HepG2 (cell line): ENCODE results near the gene TXN2. TPM values are rescaled to one million over a fixed set of nuclear protein-coding genes. Genes with fewer than 3 reads are reported as not detected.

Experiments
- ATAC-seq: fragments of 200-7000 bp; cut with Tn5 transposase; 3 replicates; pipeline ENCODE4 v1.9.1; 2020; ENCODE audit warnings: mild to moderate bottlenecking, moderate library complexity
- BruUV-seq: library from RNA; stranded (reverse); fragments of 400-500 nt; replicated peaks from 2 replicates; lab custom pipeline; 2021; lab: Mats Ljungman, UMichigan
- CTCF ChIA-PET: fragments of 300-600 bp; formaldehyde crosslinking; extraction: SDS; loops from one replicate; lab custom pipeline; 2021; ENCODE audit warnings: low total read pairs, inconsistent platforms, low intra/inter-chr PET ratio; lab: Yijun Ruan, JAX
- POLR2A ChIA-PET: fragments of 350-600 bp; sonication (Branson Sonifier 250); formaldehyde crosslinking; loops from one replicate; lab custom pipeline; 2020; ENCODE audit warnings: antibody characterized with exemption, inconsistent platforms; lab: Yijun Ruan, JAX
- DNase-seq: peaks from one replicate; pipeline ENCODE4 v3.0.0-alpha.2; 2015; ENCODE audit warnings: low spot score
- FAIRE-seq: peaks from 3 replicates; lab custom pipeline; 2011; peaks lifted over from hg19 to GRCh38; lab: Jason Lieb, UNC
- H2AFZ ChIP-seq: one replicate; pipeline ENCODE4 v1.6.1; 2011; ENCODE audit warnings: low read length, inconsistent platforms
- H3K27ac ChIP-seq: fragments of 300-600 bp; 3 replicates; pipeline ENCODE4 v1.8.0; 2011; ENCODE audit warnings: mixed run types, mild to moderate bottlenecking, mixed read lengths, low read length, inconsistent platforms; ENCODE audit not compliant: insufficient read depth; ENCODE audit errors: extremely low read length
- H3K27me3 ChIP-seq, 2 experiments: fragments of 200-600 bp in 1 of 2; 2 replicates in 1 of 2; 3 replicates in 1 of 2; pipeline versions ENCODE4 v1.6.0 to v1.8.0; 2011; ENCODE audit warnings: low read length in 2 of 2, mild to moderate bottlenecking in 2 of 2, moderate library complexity in 2 of 2, inconsistent platforms in 1 of 2; ENCODE audit not compliant: insufficient read depth in 2 of 2, control insufficient read depth in 1 of 2
- H3K36me3 ChIP-seq, 2 experiments: fragments of 200-600 bp in 1 of 2; replicated peaks in 1 of 2; 2 replicates in 1 of 2; 3 replicates in 1 of 2; pipeline versions ENCODE4 v1.5.1 to v1.8.0; 2011; ENCODE audit warnings: low read length in 2 of 2, inconsistent platforms in 1 of 2; ENCODE audit not compliant: insufficient read depth in 2 of 2, control insufficient read depth in 1 of 2
- H3K4me1 ChIP-seq: 2 replicates; pipeline ENCODE4 v1.5.1; 2012; ENCODE audit warnings: low read length, inconsistent platforms; ENCODE audit not compliant: insufficient read depth
- H3K4me2 ChIP-seq: 2 replicates; pipeline ENCODE4 v1.6.0; 2011; ENCODE audit warnings: low read depth, low read length, inconsistent platforms
- H3K4me3 ChIP-seq, 3 experiments: fragments of 200-600 bp in 1 of 3; sonication (generic), shearing (Covaris generic) in 1 of 3; replicated peaks in 1 of 3; 2 replicates each; pipeline ENCODE4 v1.5.1; 2011 to 2016; ENCODE audit warnings: low read length in 3 of 3, inconsistent platforms in 2 of 3, low read depth in 2 of 3, mild to moderate bottlenecking in 2 of 3, control low read depth in 1 of 3, mixed read lengths in 1 of 3; ENCODE audit not compliant: insufficient read depth in 1 of 3
- H3K79me2 ChIP-seq: one replicate; pipeline ENCODE4 v1.6.1; 2011; ENCODE audit warnings: low read length, inconsistent platforms; ENCODE audit not compliant: insufficient read depth
- H3K9ac ChIP-seq: 2 replicates; pipeline ENCODE4 v1.6.0; 2011; ENCODE audit warnings: mild to moderate bottlenecking, low read depth, low read length, inconsistent platforms; ENCODE audit not compliant: insufficient read depth
- H3K9me3 ChIP-seq: 2 replicates; pipeline ENCODE4 v1.5.1; 2012; ENCODE audit warnings: mild to moderate bottlenecking, low read length
- H4K20me1 ChIP-seq: 2 replicates; pipeline ENCODE4 v1.6.0; 2011; ENCODE audit warnings: inconsistent platforms, mild to moderate bottlenecking, low read length, moderate library complexity; ENCODE audit not compliant: insufficient read depth
- GLI4 ChIP-seq: sonication (generic); formaldehyde crosslinking; IDR thresholded peaks from 2 replicates; pipeline ENCODE4 v1.5.1; 2020; ENCODE audit warnings: missing genetic modification reagents, mild to moderate bottlenecking, moderate library complexity, borderline replicate concordance
- GPN1 ChIP-seq: sonication (generic); formaldehyde crosslinking; IDR thresholded peaks from 2 replicates; pipeline ENCODE4 v1.5.1; 2020; ENCODE audit warnings: missing genetic modification reagents, borderline replicate concordance
- KLF11 ChIP-seq: IDR thresholded peaks from 2 replicates; pipeline ENCODE4 v1.6.1; 2016; ENCODE audit warnings: missing compliant biosample characterization
- KLF15 ChIP-seq: sonication (generic); formaldehyde crosslinking; IDR thresholded peaks from 2 replicates; pipeline ENCODE4 v1.8.1; 2023; ENCODE audit warnings: borderline replicate concordance, mild to moderate bottlenecking, inconsistent platforms, missing genetic modification reagents, mixed read lengths
- POLR2AphosphoS5 ChIP-seq: IDR thresholded peaks from 2 replicates; pipeline ENCODE4 v1.6.1; 2012; ENCODE audit warnings: low read depth, low read length
- TEAD3 ChIP-seq: optimal IDR thresholded peaks from 2 replicates; pipeline ENCODE3; 2016; ENCODE audit warnings: borderline replicate concordance
- ZMYM4 ChIP-seq: sonication (generic); formaldehyde crosslinking; IDR thresholded peaks from 2 replicates; pipeline ENCODE4 v1.8.1; 2023; ENCODE audit warnings: mild to moderate bottlenecking, missing genetic modification reagents
- ZNF207 ChIP-seq: fragments of 450-650 bp; IDR thresholded peaks from 2 replicates; pipeline ENCODE4 v1.6.1; 2016; ENCODE audit warnings: antibody characterized with exemption, borderline replicate concordance
- WGBS: methylation state at CpG from one replicate; pipeline ENCODE4 v1.1.6; 2017; ENCODE audit warnings: low lambda C conversion rate; 5-methylcytosine and 5-hydroxymethylcytosine counted together
- in situ Hi-C: cut with HindIII; loops from 2 replicates; pipeline ENCODE4 v1.10.0; 2017; ENCODE audit warnings: low pct_unique_long_range_greater_than_20kb; ENCODE audit not compliant: extremely low pct_ligation_motif_present
- intact Hi-C: fragments of 100-400 bp; cut with micrococcal nuclease; formaldehyde crosslinking; loops from one replicate; pipeline ENCODE4 v1.10.0; 2022; ENCODE audit not compliant: unreplicated experiment
- polyA plus RNA-seq, 8 experiments: library from polyadenylated mRNA; depleted of rRNA in 3 of 8; stranded (reverse) in 7 of 8; unstranded in 1 of 8; fragments of >200 nt; fragmentation: Illumina TruSeq in 4 of 8; extraction: Trizol in 4 of 8; gene quantifications; 2 replicates each; pipeline versions ENCODE4 v1.2.1 to v1.2.3, GENCODE V29; 2011 to 2016; ENCODE audit warnings: low read depth in 4 of 8, missing spikeins in 1 of 8, mixed read lengths in 1 of 8; ENCODE audit not compliant: insufficient read depth in 1 of 8
- total RNA-seq, 5 experiments: library from RNA; depleted of rRNA; stranded (reverse); fragments of >200 nt; fragmentation: Illumina TruSeq; extraction: Trizol; gene quantifications; 2 replicates each; pipeline ENCODE4 v1.2.3, GENCODE V29; 2016; ENCODE audit warnings: low read depth in 1 of 5
- TF ChIP-seq, protein P1 (sequence below): sonication (generic); formaldehyde crosslinking; IDR thresholded peaks from 2 replicates; pipeline ENCODE4 v1.5.0; 2020; ENCODE audit warnings: missing genetic modification reagents, mild to moderate bottlenecking, borderline replicate concordance

TXN2 gene
- total and polyA plus RNA-seq, 2 of the 13 experiments (the other 11 are each of a cell fraction or from before 2014, with no cell fraction given), result 41.4 to 109 TPM

DNA sequence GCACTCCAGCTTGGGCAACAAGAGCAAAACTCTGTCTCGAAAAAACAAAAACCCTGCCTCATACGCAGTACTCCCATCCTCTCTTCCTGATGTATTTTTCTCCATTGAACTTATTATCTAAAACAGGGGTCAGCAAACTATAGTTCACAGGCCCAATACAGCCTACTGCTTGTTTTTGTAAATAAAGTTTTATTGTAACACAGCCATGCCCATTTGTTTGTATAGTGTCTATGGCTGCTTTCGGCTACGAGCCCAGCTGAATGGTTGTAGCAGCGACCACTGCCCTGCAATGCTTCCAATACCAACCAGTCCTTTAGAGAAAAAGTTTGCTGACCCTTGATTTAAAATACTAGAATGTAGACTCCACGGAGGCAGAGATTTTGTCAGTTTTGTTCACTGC lies 6.1 kb downstream of the TXN2 start (continued):
- TF ChIP-seq, protein P1, sequence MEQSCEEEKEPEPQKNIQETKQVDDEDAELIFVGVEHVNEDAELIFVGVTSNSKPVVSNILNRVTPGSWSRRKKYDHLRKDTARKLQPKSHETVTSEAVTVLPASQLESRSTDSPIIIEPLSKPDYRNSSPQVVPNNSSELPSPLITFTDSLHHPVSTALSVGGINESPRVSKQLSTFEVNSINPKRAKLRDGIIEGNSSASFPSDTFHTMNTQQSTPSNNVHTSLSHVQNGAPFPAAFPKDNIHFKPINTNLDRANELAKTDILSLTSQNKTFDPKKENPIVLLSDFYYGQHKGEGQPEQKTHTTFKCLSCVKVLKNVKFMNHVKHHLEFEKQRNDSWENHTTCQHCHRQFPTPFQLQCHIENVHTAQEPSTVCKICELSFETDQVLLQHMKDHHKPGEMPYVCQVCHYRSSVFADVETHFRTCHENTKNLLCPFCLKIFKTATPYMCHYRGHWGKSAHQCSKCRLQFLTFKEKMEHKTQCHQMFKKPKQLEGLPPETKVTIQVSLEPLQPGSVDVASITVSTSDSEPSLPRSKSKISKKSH (CRISPR knock-in tag), result no peak

DNA sequence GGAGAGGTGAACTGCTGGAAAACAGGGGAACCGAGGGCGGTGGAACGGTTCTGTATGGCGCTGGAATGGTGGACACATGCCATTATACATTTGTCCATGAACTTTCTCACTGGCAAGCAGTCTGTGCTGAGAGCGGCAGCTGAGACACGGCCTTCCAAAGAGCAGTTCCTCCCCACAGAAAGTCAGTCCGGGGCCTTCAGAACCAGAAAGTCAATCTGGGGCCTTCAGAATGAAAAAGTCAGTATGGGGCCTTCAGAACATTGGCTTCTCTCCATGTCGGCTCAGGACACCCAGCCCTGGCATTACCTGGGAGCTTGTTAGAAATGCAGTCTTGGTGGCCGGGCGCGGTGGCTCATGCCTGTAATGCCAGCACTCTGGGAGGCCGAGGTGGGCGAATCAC lies 8.8 kb downstream of the TXN2 start:
- Histone ChIP-seq H3K27ac (no peak overlapping the region), H3K4me2 (no peak overlapping the region), H3K36me3 (peaks cover 22 to 59% of the 10 kb centered on the region in 2 experiments), H2AFZ (no peak overlapping the region), H3K79me2 (no peaks in the 10 kb centered on the region)
- WGBS, result over 99% methylated on average over 11 of the region's 13 CpGs
- POLR2A ChIA-PET, result interaction anchor here (1.6 kb wide), 1 partner anchor 9 kb away, joined by 5 read pairs; the partner anchor contains the start of gene TXN2
- no peak for DNase-seq
- intact Hi-C loops, result no loop called here
- no peak for ATAC-seq
- no peak for TF ChIP-seq GPN1 (CRISPR knock-in tag)
- no peak for TF ChIP-seq ZNF207
- TF ChIP-seq TEAD3 (CRISPR knock-in tag), result no peak
- no peak for TF ChIP-seq KLF15 (CRISPR knock-in tag)
- no peak for TF ChIP-seq KLF11 (CRISPR knock-in tag)
- no peak for TF ChIP-seq POLR2AphosphoS5
- no peak for TF ChIP-seq ZMYM4 (CRISPR knock-in tag)
- no peak for TF ChIP-seq GLI4 (CRISPR knock-in tag)
- TF ChIP-seq, all 625 proteins: peak for 0
- H3K9ac ChIP-seq, result no peak overlapping the region
- FAIRE-seq, result no peak
- no TSS peak for BruUV-seq
- in situ Hi-C loops, result no loop called here
- CTCF ChIA-PET, result no interaction called here
- H4K20me1 ChIP-seq, result no peaks in the 10 kb centered on the region
- no peak overlapping the region for H3K4me3 ChIP-seq
- H3K27me3 ChIP-seq, result no peaks in the 10 kb centered on the region
- H3K4me1 ChIP-seq, result peaks cover 10% of the 10 kb centered on the region
- H3K9me3 ChIP-seq, result no peaks in the 10 kb centered on the region
